ENCODE measurements around the gene GRK6. TPM values are rescaled to one million over a fixed set of nuclear protein-coding genes. Genes with fewer than 3 reads are reported as not detected.

GRK6 gene
- total and polyA plus RNA-seq, 9 of the 15 experiments (the other 6 are each of a cell fraction or from before 2014, with no cell fraction given) = 0.63 to 122 (median 44.5) TPM

DNA sequence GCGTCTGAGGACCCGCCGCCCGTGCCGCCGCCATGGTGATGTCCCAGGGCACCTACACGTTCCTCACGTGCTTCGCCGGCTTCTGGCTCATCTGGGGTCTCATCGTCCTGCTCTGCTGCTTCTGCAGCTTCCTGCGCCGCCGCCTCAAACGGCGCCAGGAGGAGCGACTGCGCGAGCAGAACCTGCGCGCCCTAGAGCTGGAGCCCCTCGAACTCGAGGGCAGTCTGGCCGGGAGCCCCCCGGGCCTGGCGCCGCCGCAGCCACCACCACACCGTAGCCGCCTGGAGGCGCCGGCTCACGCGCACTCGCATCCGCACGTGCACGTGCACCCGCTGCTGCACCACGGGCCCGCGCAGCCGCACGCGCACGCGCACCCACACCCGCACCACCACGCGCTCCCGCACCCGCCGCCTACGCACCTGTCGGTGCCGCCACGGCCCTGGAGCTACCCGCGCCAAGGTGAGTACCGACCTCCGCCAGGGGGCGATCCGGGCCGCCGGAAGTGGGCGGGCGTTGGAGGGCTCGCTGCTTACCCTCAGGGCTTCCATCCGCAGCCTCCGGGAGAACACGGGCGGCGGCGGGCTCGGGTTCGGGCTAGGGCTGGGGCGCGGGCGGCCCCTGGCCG, 28.7 kb downstream of the GRK6 start (continued):
- TF ChIP-seq, protein P1, sequence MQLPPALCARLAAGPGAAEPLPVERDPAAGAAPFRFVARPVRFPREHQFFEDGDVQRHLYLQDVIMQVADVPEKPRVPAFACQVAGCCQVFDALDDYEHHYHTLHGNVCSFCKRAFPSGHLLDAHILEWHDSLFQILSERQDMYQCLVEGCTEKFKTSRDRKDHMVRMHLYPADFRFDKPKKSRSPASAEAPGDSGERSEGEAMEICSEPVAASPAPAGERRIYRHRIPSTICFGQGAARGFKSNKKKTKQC (CRISPR knock-in tag; IDR thresholded peaks at IDR 0.05) = peak; percentile 46; the same call in 1 of the 2 replicates
- TF ChIP-seq NR1H2 (CRISPR knock-in tag; IDR thresholded peaks at IDR 0.05) = no peak
- 0 out of 2 replicates have a peak, but pooled peaks have one; percentile 61 for TF ChIP-seq HSF4 (CRISPR knock-in tag; IDR thresholded peaks at IDR 0.05; ENCODE audit: borderline replicate concordance)
- TF ChIP-seq BMI1 (IDR thresholded peaks at IDR 0.05; ENCODE audit: low read length) = no peak
- no peak; the same call in 1 of the 2 replicates for TF ChIP-seq RBM34 (IDR thresholded peaks at IDR 0.05; ENCODE audit: borderline replicate concordance, insufficient read depth, low read length)
- TF ChIP-seq CBFB (CRISPR knock-in tag; IDR thresholded peaks at IDR 0.05) = 0 out of 2 replicates have a peak, but pooled peaks have one; percentile 27
- no peak for TF ChIP-seq ZNF140 (CRISPR knock-in tag; IDR thresholded peaks at IDR 0.05)
- TF ChIP-seq, protein P2, sequence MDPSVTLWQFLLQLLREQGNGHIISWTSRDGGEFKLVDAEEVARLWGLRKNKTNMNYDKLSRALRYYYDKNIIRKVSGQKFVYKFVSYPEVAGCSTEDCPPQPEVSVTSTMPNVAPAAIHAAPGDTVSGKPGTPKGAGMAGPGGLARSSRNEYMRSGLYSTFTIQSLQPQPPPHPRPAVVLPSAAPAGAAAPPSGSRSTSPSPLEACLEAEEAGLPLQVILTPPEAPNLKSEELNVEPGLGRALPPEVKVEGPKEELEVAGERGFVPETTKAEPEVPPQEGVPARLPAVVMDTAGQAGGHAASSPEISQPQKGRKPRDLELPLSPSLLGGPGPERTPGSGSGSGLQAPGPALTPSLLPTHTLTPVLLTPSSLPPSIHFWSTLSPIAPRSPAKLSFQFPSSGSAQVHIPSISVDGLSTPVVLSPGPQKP (CRISPR knock-in tag; IDR thresholded peaks at IDR 0.05) = 0 out of 2 replicates have a peak, but pooled peaks have one; percentile 90
- peak; percentile 28 to 52; a peak in 2 of 4 replicates for TF ChIP-seq RAD21 (CRISPR knock-in tag; conservative IDR thresholded peaks at IDR 0.05 in 1 of 2, IDR thresholded peaks at IDR 0.05 in 1 of 2)
- TF ChIP-seq, protein P3, sequence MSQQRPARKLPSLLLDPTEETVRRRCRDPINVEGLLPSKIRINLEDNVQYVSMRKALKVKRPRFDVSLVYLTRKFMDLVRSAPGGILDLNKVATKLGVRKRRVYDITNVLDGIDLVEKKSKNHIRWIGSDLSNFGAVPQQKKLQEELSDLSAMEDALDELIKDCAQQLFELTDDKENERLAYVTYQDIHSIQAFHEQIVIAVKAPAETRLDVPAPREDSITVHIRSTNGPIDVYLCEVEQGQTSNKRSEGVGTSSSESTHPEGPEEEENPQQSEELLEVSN (IDR thresholded peaks at IDR 0.05; ENCODE audit: borderline replicate concordance in 1 of 2, extremely low read depth in 1 of 2, insufficient read depth in 1 of 2, insufficient read length in 1 of 2, low read depth in 1 of 2, low read length in 1 of 2, poor library complexity in 1 of 2, severe bottlenecking in 1 of 2) = peak; percentile 78 to 86
- TF ChIP-seq, protein P4, sequence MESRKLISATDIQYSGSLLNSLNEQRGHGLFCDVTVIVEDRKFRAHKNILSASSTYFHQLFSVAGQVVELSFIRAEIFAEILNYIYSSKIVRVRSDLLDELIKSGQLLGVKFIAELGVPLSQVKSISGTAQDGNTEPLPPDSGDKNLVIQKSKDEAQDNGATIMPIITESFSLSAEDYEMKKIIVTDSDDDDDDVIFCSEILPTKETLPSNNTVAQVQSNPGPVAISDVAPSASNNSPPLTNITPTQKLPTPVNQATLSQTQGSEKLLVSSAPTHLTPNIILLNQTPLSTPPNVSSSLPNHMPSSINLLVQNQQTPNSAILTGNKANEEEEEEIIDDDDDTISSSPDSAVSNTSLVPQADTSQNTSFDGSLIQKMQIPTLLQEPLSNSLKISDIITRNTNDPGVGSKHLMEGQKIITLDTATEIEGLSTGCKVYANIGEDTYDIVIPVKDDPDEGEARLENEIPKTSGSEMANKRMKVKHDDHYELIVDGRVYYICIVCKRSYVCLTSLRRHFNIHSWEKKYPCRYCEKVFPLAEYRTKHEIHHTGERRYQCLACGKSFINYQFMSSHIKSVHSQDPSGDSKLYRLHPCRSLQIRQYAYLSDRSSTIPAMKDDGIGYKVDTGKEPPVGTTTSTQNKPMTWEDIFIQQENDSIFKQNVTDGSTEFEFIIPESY (CRISPR knock-in tag; IDR thresholded peaks at IDR 0.05) = no peak
- TF ChIP-seq, protein P5, sequence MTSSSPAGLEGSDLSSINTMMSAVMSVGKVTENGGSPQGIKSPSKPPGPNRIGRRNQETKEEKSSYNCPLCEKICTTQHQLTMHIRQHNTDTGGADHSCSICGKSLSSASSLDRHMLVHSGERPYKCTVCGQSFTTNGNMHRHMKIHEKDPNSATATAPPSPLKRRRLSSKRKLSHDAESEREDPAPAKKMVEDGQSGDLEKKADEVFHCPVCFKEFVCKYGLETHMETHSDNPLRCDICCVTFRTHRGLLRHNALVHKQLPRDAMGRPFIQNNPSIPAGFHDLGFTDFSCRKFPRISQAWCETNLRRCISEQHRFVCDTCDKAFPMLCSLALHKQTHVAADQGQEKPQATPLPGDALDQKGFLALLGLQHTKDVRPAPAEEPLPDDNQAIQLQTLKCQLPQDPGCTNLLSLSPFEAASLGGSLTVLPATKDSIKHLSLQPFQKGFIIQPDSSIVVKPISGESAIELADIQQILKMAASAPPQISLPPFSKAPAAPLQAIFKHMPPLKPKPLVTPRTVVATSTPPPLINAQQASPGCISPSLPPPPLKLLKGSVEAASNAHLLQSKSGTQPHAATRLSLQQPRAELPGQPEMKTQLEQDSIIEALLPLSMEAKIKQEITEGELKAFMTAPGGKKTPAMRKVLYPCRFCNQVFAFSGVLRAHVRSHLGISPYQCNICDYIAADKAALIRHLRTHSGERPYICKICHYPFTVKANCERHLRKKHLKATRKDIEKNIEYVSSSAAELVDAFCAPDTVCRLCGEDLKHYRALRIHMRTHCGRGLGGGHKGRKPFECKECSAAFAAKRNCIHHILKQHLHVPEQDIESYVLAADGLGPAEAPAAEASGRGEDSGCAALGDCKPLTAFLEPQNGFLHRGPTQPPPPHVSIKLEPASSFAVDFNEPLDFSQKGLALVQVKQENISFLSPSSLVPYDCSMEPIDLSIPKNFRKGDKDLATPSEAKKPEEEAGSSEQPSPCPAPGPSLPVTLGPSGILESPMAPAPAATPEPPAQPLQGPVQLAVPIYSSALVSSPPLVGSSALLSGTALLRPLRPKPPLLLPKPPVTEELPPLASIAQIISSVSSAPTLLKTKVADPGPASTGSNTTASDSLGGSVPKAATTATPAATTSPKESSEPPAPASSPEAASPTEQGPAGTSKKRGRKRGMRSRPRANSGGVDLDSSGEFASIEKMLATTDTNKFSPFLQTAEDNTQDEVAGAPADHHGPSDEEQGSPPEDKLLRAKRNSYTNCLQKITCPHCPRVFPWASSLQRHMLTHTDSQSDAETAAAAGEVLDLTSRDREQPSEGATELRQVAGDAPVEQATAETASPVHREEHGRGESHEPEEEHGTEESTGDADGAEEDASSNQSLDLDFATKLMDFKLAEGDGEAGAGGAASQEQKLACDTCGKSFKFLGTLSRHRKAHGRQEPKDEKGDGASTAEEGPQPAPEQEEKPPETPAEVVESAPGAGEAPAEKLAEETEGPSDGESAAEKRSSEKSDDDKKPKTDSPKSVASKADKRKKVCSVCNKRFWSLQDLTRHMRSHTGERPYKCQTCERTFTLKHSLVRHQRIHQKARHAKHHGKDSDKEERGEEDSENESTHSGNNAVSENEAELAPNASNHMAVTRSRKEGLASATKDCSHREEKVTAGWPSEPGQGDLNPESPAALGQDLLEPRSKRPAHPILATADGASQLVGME (CRISPR knock-in tag; IDR thresholded peaks at IDR 0.05) = no peak
- TF ChIP-seq BRD9 (IDR thresholded peaks at IDR 0.05; ENCODE audit: low read depth, partially characterized antibody) = no peak

Data from K562 (cell line).